HG03039 (cell line): ENCODE data around the gene RRH.

Experiments used
- ATAC-seq: cut with Tn5 transposase; IDR thresholded peaks from one replicate; pipeline ENCODE4 v1.9.1; 2021; ENCODE audit warnings: mild to moderate bottlenecking, moderate library complexity; ENCODE audit not compliant: unreplicated experiment

Gene RRH

GRCh38 chr4:109879636-109880314 lies 52.0 kb downstream of the RRH start:
- no peak for ATAC-seq

GRCh38 chr4:109886303-109886702 lies 58.5 kb downstream of the RRH start:
- no peak for ATAC-seq

GRCh38 chr4:109887071-109887470 lies 59.3 kb downstream of the RRH start:
- no peak for ATAC-seq

GRCh38 chr4:109890076-109890475 lies 62.3 kb downstream of the RRH start:
- ATAC-seq: no peak
